ENCODE results near the gene PGM2L1.

- TF ChIP-seq CTCF (IDR thresholded peaks at IDR 0.05) (no peak), POLR2A (IDR thresholded peaks at IDR 0.05) (no peak)
Observed at GRCh38 chr11:74339619-74340018, 58.6 kb downstream of the PGM2L1 start.

All from adrenal gland (tissue), 5 donors.